Neural crest cell (in vitro differentiated cells): ENCODE measurements around the gene NOVA2. TPM values are rescaled to one million over a fixed set of nuclear protein-coding genes. Genes with fewer than 3 reads are reported as not detected.

ENCODE experiments used
- DNase-seq: peaks from one replicate; pipeline ENCODE4 v3.0.0; 2021; ENCODE audit warnings: low read depth, mixed read lengths, low spot score
- H3K27ac Mint-ChIP-seq: one replicate; pipeline ENCODE4 v1.8.0; 2021; ENCODE audit warnings: mild to moderate bottlenecking, mixed read lengths; ENCODE audit not compliant: unreplicated experiment
- H3K27me3 Mint-ChIP-seq: 2 replicates; pipeline ENCODE4 v1.8.0; 2021; ENCODE audit warnings: low read depth, mild to moderate bottlenecking, mixed read lengths
- H3K36me3 Mint-ChIP-seq: 2 replicates; pipeline ENCODE4 v1.8.0; 2021; ENCODE audit warnings: low read depth, mild to moderate bottlenecking, mixed read lengths
- H3K4me1 Mint-ChIP-seq: 2 replicates; pipeline ENCODE4 v1.8.0; 2021; ENCODE audit warnings: mixed read lengths
- H3K4me3 Mint-ChIP-seq: one replicate; pipeline ENCODE4 v1.8.0; 2021; ENCODE audit warnings: mild to moderate bottlenecking, mixed read lengths
- H3K9me3 Mint-ChIP-seq: 2 replicates; pipeline ENCODE4 v1.8.0; 2021; ENCODE audit warnings: mixed read lengths
- total RNA-seq: library from RNA; stranded (reverse); gene quantifications from 2 replicates; pipeline ENCODE4 v1.2.1, GENCODE V29; 2021
- TF ChIP-seq, protein P1 (sequence below): fragments of 200-600 bp; sonication (generic); conservative IDR thresholded peaks from 2 replicates; pipeline ENCODE4 v1.5.0; 2021; ENCODE audit warnings: antibody characterized with exemption, mild to moderate bottlenecking

Gene NOVA2
- total RNA-seq, 1 donor from 2014 or later, result 25.5 TPM

DNA sequence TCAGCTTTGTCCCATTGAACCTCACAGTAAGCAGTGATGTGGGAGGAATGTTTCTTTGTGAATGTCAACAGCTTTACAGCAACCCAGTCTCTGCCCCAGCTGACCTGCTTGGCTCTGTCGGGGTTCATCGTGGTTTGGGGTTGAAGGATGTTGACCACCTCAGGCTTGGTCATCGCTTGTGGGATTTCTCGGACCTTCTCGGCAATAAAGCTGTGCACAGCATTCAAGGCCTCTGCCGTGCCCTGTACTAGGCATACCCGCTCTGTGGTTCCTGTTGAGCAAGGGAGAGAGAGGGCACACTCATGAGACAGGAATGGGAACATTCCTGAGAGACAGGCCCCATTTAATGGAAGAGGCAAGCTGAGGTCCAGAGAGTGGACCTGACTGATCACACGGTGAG lies 20.0 kb downstream of the NOVA2 start:
- peaks cover 18% of the 10 kb centered on the region for H3K27me3 Mint-ChIP-seq
- DNase-seq, result no peak
- H3K9me3 Mint-ChIP-seq, result no peaks in the 10 kb centered on the region
- TF ChIP-seq, protein P1, sequence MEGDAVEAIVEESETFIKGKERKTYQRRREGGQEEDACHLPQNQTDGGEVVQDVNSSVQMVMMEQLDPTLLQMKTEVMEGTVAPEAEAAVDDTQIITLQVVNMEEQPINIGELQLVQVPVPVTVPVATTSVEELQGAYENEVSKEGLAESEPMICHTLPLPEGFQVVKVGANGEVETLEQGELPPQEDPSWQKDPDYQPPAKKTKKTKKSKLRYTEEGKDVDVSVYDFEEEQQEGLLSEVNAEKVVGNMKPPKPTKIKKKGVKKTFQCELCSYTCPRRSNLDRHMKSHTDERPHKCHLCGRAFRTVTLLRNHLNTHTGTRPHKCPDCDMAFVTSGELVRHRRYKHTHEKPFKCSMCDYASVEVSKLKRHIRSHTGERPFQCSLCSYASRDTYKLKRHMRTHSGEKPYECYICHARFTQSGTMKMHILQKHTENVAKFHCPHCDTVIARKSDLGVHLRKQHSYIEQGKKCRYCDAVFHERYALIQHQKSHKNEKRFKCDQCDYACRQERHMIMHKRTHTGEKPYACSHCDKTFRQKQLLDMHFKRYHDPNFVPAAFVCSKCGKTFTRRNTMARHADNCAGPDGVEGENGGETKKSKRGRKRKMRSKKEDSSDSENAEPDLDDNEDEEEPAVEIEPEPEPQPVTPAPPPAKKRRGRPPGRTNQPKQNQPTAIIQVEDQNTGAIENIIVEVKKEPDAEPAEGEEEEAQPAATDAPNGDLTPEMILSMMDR, result no peak
- peak overlapping the region; percentile 79 for H3K4me3 Mint-ChIP-seq
- peak overlapping the region; percentile 93 for H3K27ac Mint-ChIP-seq
- peaks cover 46% of the 10 kb centered on the region for H3K4me1 Mint-ChIP-seq
- H3K36me3 Mint-ChIP-seq, result peaks cover 5% of the 10 kb centered on the region

DNA sequence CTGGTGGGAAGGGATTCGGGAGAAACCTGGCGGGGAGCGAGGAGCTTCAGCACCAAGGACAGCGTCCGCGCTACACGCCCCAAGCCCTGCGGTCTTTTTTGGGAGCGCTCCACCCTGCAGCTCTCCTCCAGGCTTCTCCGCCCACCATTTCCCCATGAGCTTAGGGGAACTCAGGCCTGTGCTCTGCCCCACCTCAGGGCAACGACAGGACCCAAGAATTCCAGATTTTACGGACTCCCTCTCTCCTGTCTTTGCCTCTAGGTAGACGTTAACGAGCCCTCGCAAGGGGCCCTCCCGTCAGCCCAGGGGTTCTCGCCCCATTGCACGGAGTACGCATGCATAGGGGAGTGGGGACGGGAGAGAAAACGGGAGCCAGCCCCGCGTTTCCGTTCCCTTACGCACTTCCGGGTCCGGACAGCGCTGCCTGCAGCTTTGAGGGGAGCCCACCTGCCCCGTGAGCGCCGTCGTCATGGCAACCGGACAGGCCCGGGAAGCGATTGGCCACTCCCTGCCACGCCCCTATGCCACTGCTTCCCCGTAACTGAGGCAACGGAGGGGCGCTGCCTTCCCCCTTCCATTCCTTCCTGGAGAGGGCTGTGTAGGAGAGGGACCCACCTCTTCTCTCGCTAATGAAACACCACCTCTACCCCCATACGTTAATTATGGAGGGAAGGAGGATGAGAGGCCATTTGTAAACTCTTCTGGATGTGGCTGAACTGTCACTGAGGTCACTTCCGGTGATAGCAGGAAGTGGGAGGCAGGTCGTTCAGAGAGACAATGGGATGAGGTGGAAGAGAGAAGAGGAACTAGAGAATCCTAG lies 20.8 kb downstream of the NOVA2 start:
- H3K36me3 Mint-ChIP-seq, result peaks cover 2% of the 10 kb centered on the region
- peaks cover 39% of the 10 kb centered on the region for H3K4me1 Mint-ChIP-seq
- H3K9me3 Mint-ChIP-seq, result no peaks in the 10 kb centered on the region
- H3K4me3 Mint-ChIP-seq, result peak overlapping the region; percentile 79
- TF ChIP-seq, protein P1, result no peak
- peak; percentile 66 for DNase-seq
- H3K27me3 Mint-ChIP-seq, result peaks cover 20% of the 10 kb centered on the region
- H3K27ac Mint-ChIP-seq, result peak overlapping the region; percentile 93

DNA sequence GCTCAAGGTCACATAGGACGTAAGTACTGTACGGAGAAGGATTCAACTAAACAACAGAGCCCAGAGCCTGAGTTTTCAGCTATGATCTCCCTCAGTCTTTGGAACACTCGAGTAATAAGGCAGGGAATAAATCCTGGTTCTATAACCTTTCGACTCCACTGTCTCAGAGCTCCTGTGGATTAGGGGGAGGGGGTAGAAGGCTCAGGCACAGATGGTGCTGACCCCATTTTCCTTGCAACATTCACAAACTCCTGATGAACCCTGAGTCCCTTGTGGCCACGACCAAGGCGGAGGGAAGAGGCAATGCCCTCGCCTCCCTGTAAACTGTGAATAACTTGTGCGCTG lies 21.4 kb downstream of the NOVA2 start:
- peaks cover 20% of the 10 kb centered on the region for H3K27me3 Mint-ChIP-seq
- peaks cover 39% of the 10 kb centered on the region for H3K4me1 Mint-ChIP-seq
- peak overlapping the region; percentile 79 for H3K4me3 Mint-ChIP-seq
- H3K36me3 Mint-ChIP-seq, result peaks cover 2% of the 10 kb centered on the region
- no peak overlapping the region for H3K27ac Mint-ChIP-seq
- TF ChIP-seq, protein P1, result no peak
- no peak for DNase-seq
- no peaks in the 10 kb centered on the region for H3K9me3 Mint-ChIP-seq

DNA sequence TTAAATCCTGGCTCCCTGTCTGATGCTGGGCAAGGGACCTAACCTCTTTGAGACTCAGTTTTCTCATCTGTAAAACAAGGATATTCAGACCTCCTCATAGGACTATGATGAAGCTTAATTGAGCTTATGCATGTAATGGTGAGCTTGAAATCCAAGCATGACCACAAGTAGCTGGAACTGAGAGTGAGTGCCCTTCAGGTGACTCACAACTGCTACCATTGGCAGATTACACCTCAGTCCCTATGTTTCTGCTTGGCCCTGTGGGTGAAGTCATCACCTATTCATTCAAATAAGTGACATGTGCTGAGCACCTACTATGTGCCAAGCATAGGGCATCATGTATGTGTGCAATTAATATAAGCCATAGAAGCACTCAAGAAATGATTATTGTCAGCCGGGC lies 25.7 kb downstream of the NOVA2 start:
- H3K4me1 Mint-ChIP-seq, result peaks cover 9% of the 10 kb centered on the region
- no peak overlapping the region for H3K4me3 Mint-ChIP-seq
- H3K9me3 Mint-ChIP-seq, result no peaks in the 10 kb centered on the region
- no peak overlapping the region for H3K27ac Mint-ChIP-seq
- no peak for DNase-seq
- peaks cover 2% of the 10 kb centered on the region for H3K36me3 Mint-ChIP-seq
- peaks cover 30% of the 10 kb centered on the region for H3K27me3 Mint-ChIP-seq
- TF ChIP-seq, protein P1, result no peak

DNA sequence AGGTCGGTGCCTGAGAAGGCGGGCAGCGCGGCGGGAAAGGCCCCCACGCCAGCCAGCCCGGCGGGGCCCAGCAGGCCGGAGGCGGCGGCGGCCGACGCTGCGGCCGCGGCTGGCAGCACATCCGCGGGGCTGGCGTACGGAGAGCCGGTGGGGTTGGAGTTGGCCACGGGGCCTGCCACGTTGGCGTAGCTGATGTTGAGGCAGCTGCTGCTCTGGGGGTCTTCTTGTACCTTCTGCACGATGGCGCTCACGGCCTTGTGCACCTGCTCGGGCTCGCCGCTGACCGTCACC lies 33.2 kb downstream of the NOVA2 start:
- TF ChIP-seq, protein P1, result no peak

More for the DNA sequence above, 33.2 kb downstream of the NOVA2 start:
- Mint-ChIP-seq H3K36me3 (peaks cover 3% of the 10 kb centered on the region), H3K9me3 (no peaks in the 10 kb centered on the region), H3K27ac (no peak overlapping the region), H3K4me1 (no peaks in the 10 kb centered on the region), H3K27me3 (peaks cover 18% of the 10 kb centered on the region), H3K4me3 (no peak overlapping the region)
- DNase-seq, result no peak
